MM.1S (cell line): Measurements from ENCODE around the gene ZNF574.

ENCODE experiments used
- DNase-seq: peaks from one replicate; pipeline ENCODE4 v3.0.0-alpha.2; 2015
- H2AFZ ChIP-seq: fragments of 300-600 bp; sonication (generic); 2 replicates; pipeline ENCODE4 v1.6.0; 2016; ENCODE audit warnings: antibody characterized with exemption, low read length
- H3F3A ChIP-seq: fragments of 300-600 bp; sonication (generic); 2 replicates; pipeline ENCODE4 v1.6.1; 2016; ENCODE audit warnings: mild to moderate bottlenecking, antibody characterized with exemption, low read length, moderate library complexity, mixed read lengths; ENCODE audit not compliant: insufficient read depth
- H3K27ac ChIP-seq: fragments of 300-600 bp; sonication (generic); 2 replicates; pipeline ENCODE4 v1.5.1; 2016; ENCODE audit warnings: mild to moderate bottlenecking, low read length
- H3K27me3 ChIP-seq: fragments of 300-600 bp; sonication (generic); replicated peaks from 2 replicates; pipeline ENCODE4 v1.6.0; 2016; ENCODE audit warnings: low read length; ENCODE audit not compliant: insufficient read depth
- H3K36me3 ChIP-seq: fragments of 300-600 bp; sonication (generic); replicated peaks from 2 replicates; pipeline ENCODE4 v1.6.1; 2016; ENCODE audit warnings: mild to moderate bottlenecking, low read length, mixed read lengths; ENCODE audit not compliant: insufficient read depth
- H3K4me1 ChIP-seq: fragments of 300-600 bp; sonication (generic); 2 replicates; pipeline ENCODE4 v1.6.1; 2016; ENCODE audit warnings: low read length, mixed read lengths
- H3K4me2 ChIP-seq: fragments of 300-600 bp; sonication (generic); 2 replicates; pipeline ENCODE4 v1.6.0; 2016; ENCODE audit warnings: low read depth, low read length
- H3K4me3 ChIP-seq: fragments of 300-600 bp; sonication (generic); 2 replicates; pipeline ENCODE4 v1.5.1; 2016; ENCODE audit warnings: low read length, mixed read lengths
- H3K79me2 ChIP-seq: fragments of 300-600 bp; sonication (generic); 2 replicates; pipeline ENCODE4 v1.6.1; 2016; ENCODE audit warnings: mixed run types, low read length, mixed read lengths
- H3K9ac ChIP-seq: fragments of 300-600 bp; sonication (generic); 2 replicates; pipeline ENCODE4 v1.6.1; 2016; ENCODE audit warnings: low read length, mixed read lengths
- H3K9me2 ChIP-seq: fragments of 300-600 bp; sonication (generic); replicated peaks from 2 replicates; pipeline ENCODE4 v1.6.1; 2016; ENCODE audit warnings: mild to moderate bottlenecking, low read length, mixed read lengths; ENCODE audit not compliant: insufficient read depth
- H3K9me3 ChIP-seq: fragments of 300-600 bp; sonication (generic); replicated peaks from 2 replicates; pipeline ENCODE4 v1.6.1; 2016; ENCODE audit warnings: mild to moderate bottlenecking, low read length, mixed read lengths; ENCODE audit not compliant: insufficient read depth
- H4K20me1 ChIP-seq: fragments of 300-600 bp; sonication (generic); 2 replicates; pipeline ENCODE4 v1.6.1; 2016; ENCODE audit warnings: mild to moderate bottlenecking, low read length, moderate library complexity, mixed read lengths; ENCODE audit not compliant: insufficient read depth
- CTCF ChIP-seq: fragments of 300-600 bp; sonication (generic); IDR thresholded peaks from 2 replicates; pipeline ENCODE4 v1.5.1; 2016; ENCODE audit warnings: antibody characterized with exemption, low read length, mixed read lengths
- EZH2 ChIP-seq: fragments of 300-600 bp; sonication (generic); optimal IDR thresholded peaks from 2 replicates; pipeline ENCODE3; 2017; ENCODE audit warnings: low read depth, mild to moderate bottlenecking, antibody characterized with exemption, low read length, mixed read lengths
- EZH2phosphoT487 ChIP-seq: fragments of 300-600 bp; sonication (generic); IDR thresholded peaks from 2 replicates; pipeline ENCODE4 v1.6.1; 2018; ENCODE audit warnings: antibody characterized with exemption, low read length

The ZNF574 gene

GRCh38 chr19:42071247-42071646 is 4.7 kb upstream of the ZNF574 start:
- H4K20me1 ChIP-seq, result no peaks in the 10 kb centered on the region
- H3K4me2 ChIP-seq, result no peak overlapping the region
- H3K9me2 ChIP-seq, result no peaks in the 10 kb centered on the region
- DNase-seq, result no peak
- TF ChIP-seq EZH2 (no peak), CTCF (no peak), EZH2phosphoT487 (no peak)
- H3K9ac ChIP-seq, result no peak overlapping the region
- H3K79me2 ChIP-seq, result peaks cover under 1% of the 10 kb centered on the region
- H3K4me1 ChIP-seq, result 0 out of 2 replicates have a peak, but pooled peaks cover 3% of the 10 kb centered on the region
- H3K9me3 ChIP-seq, result no peaks in the 10 kb centered on the region
- H3K27ac ChIP-seq, result no peak overlapping the region
- no peaks in the 10 kb centered on the region for H3K36me3 ChIP-seq
- peaks cover 3% of the 10 kb centered on the region; the same call in 1 of the 2 replicates for H3F3A ChIP-seq
- no peak overlapping the region for H2AFZ ChIP-seq
- no peak overlapping the region for H3K4me3 ChIP-seq
- H3K27me3 ChIP-seq, result peaks cover 46% of the 10 kb centered on the region

- H4K20me1 ChIP-seq, result peaks cover 4% of the 10 kb centered on the region; the same call in 1 of the 2 replicates
- no peaks in the 10 kb centered on the region for H3K9me2 ChIP-seq
- H3K9me3 ChIP-seq, result no peaks in the 10 kb centered on the region
- H3K4me1 ChIP-seq, result 0 out of 2 replicates have a peak, but pooled peaks cover 3% of the 10 kb centered on the region
- H3K79me2 ChIP-seq, result peaks cover 36% of the 10 kb centered on the region
- H3K27me3 ChIP-seq, result peaks cover 11% of the 10 kb centered on the region
- peak overlapping the region; percentile 47 for H2AFZ ChIP-seq
- peak overlapping the region; percentile 82 for H3K4me2 ChIP-seq
- no peak for DNase-seq
- H3K9ac ChIP-seq, result peak overlapping the region; percentile 83
- H3K27ac ChIP-seq, result peak overlapping the region; percentile 61; the same call in 1 of the 2 replicates
- TF ChIP-seq EZH2phosphoT487, result no peak
- TF ChIP-seq CTCF, result no peak
- TF ChIP-seq EZH2, result no peak
- H3F3A ChIP-seq, result peaks cover 3% of the 10 kb centered on the region; the same call in 1 of the 2 replicates
- H3K36me3 ChIP-seq, result peaks cover 9% of the 10 kb centered on the region
- H3K4me3 ChIP-seq, result peak overlapping the region; percentile 64
Observed at GRCh38 chr19:42074513-42075363, 1.2 kb upstream of the ZNF574 start.

- TF ChIP-seq EZH2phosphoT487 (no peak), CTCF (no peak), EZH2 (no peak)
- Histone ChIP-seq H3K9ac (peak overlapping the region; percentile 83), H3K27me3 (peaks cover 6% of the 10 kb centered on the region; the same call in 1 of the 2 replicates), H3K9me3 (no peaks in the 10 kb centered on the region), H4K20me1 (peaks cover 4% of the 10 kb centered on the region; the same call in 1 of the 2 replicates), H2AFZ (peak overlapping the region; percentile 47), H3K4me2 (peak overlapping the region; percentile 82), H3K36me3 (peaks cover 14% of the 10 kb centered on the region), H3F3A (peaks cover 3% of the 10 kb centered on the region; the same call in 1 of the 2 replicates), H3K27ac (peak overlapping the region; percentile 61), H3K4me3 (peak overlapping the region; percentile 64), H3K9me2 (no peaks in the 10 kb centered on the region), H3K79me2 (peaks cover 41% of the 10 kb centered on the region), H3K4me1 (0 out of 2 replicates have a peak, but pooled peaks cover 3% of the 10 kb centered on the region)
- no peak for DNase-seq
Observed at GRCh38 chr19:42075364-42075615, 676 bp upstream of the ZNF574 start.
